CD4-positive, alpha-beta T cell (primary cell): ENCODE results near the gene OR5M10. TPM values are rescaled to one million over a fixed set of nuclear protein-coding genes. Genes with fewer than 3 reads are reported as not detected.

ENCODE experiments used
- ATAC-seq: fragments of 200-7000 bp; cut with Tn5 transposase; one replicate; pipeline ENCODE4 v1.10.0; 2022; ENCODE audit warnings: mild to moderate bottlenecking; ENCODE audit not compliant: poor library complexity
- CTCF ChIA-PET: fragments of 350-600 bp; sonication (Branson Sonifier 250); formaldehyde crosslinking; loops from one replicate; lab custom pipeline; 2021; ENCODE audit warnings: antibody characterized with exemption, inconsistent platforms; lab: Charles Lee
- POLR2A ChIA-PET: fragments of 350-600 bp; sonication (Branson Sonifier 250); formaldehyde crosslinking; loops from one replicate; lab custom pipeline; 2021; ENCODE audit warnings: antibody characterized with exemption, inconsistent platforms; lab: Charles Lee
- DNase-seq, 14 experiments: peaks; one replicate each; pipeline ENCODE4 v3.0.0-alpha.2; 2013 to 2020; ENCODE audit warnings: mixed read lengths in 2 of 14
- H3K27ac ChIP-seq, 2 donors: one replicate each; pipeline versions ENCODE4 v1.5.1 to v1.7.0; 2013; ENCODE audit warnings: low read length in 2 of 2, low read depth in 1 of 2, mild to moderate bottlenecking in 1 of 2
- H3K27me3 ChIP-seq, 2 experiments: 1 replicate in 1 of 2; 2 replicates in 1 of 2; pipeline versions ENCODE4 v1.6.1 to v1.7.0; 2013; ENCODE audit warnings: low read length in 2 of 2, control low read depth in 1 of 2, mild to moderate bottlenecking in 1 of 2, moderate library complexity in 1 of 2; ENCODE audit not compliant: insufficient read depth in 2 of 2, control insufficient read depth in 1 of 2
- H3K36me3 ChIP-seq: one replicate; pipeline ENCODE4 v1.6.1; 2013; ENCODE audit warnings: low read length, control low read depth; ENCODE audit not compliant: insufficient read depth
- H3K4me1 ChIP-seq: one replicate; pipeline ENCODE4 v1.6.1; 2013; ENCODE audit warnings: low read length, control low read depth; ENCODE audit not compliant: insufficient read depth
- H3K4me3 ChIP-seq: one replicate; pipeline ENCODE4 v1.5.1; 2013; ENCODE audit warnings: mild to moderate bottlenecking, low read length, moderate library complexity
- H3K9me3 ChIP-seq, 2 experiments: 1 replicate in 1 of 2; 2 replicates in 1 of 2; pipeline versions ENCODE4 v1.6.1 to v1.7.0; 2013; ENCODE audit warnings: low read length in 2 of 2, mild to moderate bottlenecking in 2 of 2, control low read depth in 1 of 2, moderate library complexity in 1 of 2; ENCODE audit not compliant: control insufficient read depth in 1 of 2, insufficient read depth in 1 of 2
- H3K27ac Mint-ChIP-seq: one replicate; pipeline ENCODE4 v1.8.0; 2020; ENCODE audit warnings: mixed read lengths
- H3K27me3 Mint-ChIP-seq: one replicate; pipeline ENCODE4 v1.8.0; 2021; ENCODE audit warnings: mixed read lengths
- H3K36me3 Mint-ChIP-seq: one replicate; pipeline ENCODE4 v1.8.0; 2021; ENCODE audit warnings: low read depth, mixed read lengths
- H3K4me1 Mint-ChIP-seq: one replicate; pipeline ENCODE4 v1.8.0; 2021; ENCODE audit warnings: low read depth, mixed read lengths
- H3K4me3 Mint-ChIP-seq: one replicate; pipeline ENCODE4 v1.8.0; 2020; ENCODE audit warnings: mild to moderate bottlenecking, mixed read lengths
- H3K9me3 Mint-ChIP-seq: one replicate; pipeline ENCODE4 v1.8.0; 2020; ENCODE audit warnings: mixed read lengths
- CTCF ChIP-seq: fragments of 200-600 bp; IDR thresholded peaks from one replicate; pipeline ENCODE4 v1.8.0; 2022; ENCODE audit warnings: antibody characterized with exemption, mild to moderate bottlenecking
- intact Hi-C, 2 experiments: fragments of 100-400 bp; cut with DNase I in 1 of 2; cut with micrococcal nuclease in 1 of 2; formaldehyde crosslinking; loops; one replicate each; pipeline versions ENCODE4 v1.15.1 to v1.9.0; 2023 to 2025; cut with DNase I, micrococcal nuclease
- polyA plus RNA-seq, 2 donors: library from polyadenylated mRNA; unstranded; fragments of 120-200 nt; gene quantifications; one replicate each; pipeline ENCODE4 v1.2.1, GENCODE V29; 2013
- total RNA-seq, 174 experiments: library from RNA in 2 of 174; stranded (reverse) in 2 of 174; gene quantifications; one replicate each; pipeline ENCODE4 v1.2.3 and lab custom pipeline; 2021 to 2026

OR5M10 gene
- total RNA-seq, result not detected
- polyA plus RNA-seq (2013, experiment 1 of 2), result not detected
- polyA plus RNA-seq (2013, experiment 2 of 2), result not detected
- total RNA-seq (lab: John Stamatoyannopoulos, UW), result 0 reads per million in 172 experiments

GRCh38 chr11:56577621-56578020 is at the start of gene OR5M10:
Gene OR5M10, minus strand, starts transcription at chr11:56577721. Its CDS starts 0 bp downstream, at chr11:56577721.
- H3K9me3 Mint-ChIP-seq, result peaks cover 2% of the 10 kb centered on the region
- ATAC-seq (no peak), DNase-seq (no peak)
- intact Hi-C loops, result no loop called here
- H3K4me1 Mint-ChIP-seq, result no peaks in the 10 kb centered on the region
- H3K27ac Mint-ChIP-seq, result no peak within 1 kb of the TSS
- no peaks in the 10 kb centered on the region for H3K36me3 ChIP-seq
- no peak for TF ChIP-seq CTCF
- ChIA-PET POLR2A (no interaction called here), CTCF (no interaction called here)
- H3K4me1 ChIP-seq, result no peaks in the 10 kb centered on the region
- peaks cover 0 to 8% of the 10 kb centered on the region in 2 experiments for H3K9me3 ChIP-seq
- no peak within 1 kb of the TSS for H3K4me3 Mint-ChIP-seq
- H3K4me3 ChIP-seq, result no peak within 1 kb of the TSS
- H3K36me3 Mint-ChIP-seq, result no peaks in the 10 kb centered on the region
- no peaks in the 10 kb centered on the region for H3K27me3 Mint-ChIP-seq
- H3K27ac ChIP-seq, result no peak within 1 kb of the TSS
- H3K27me3 ChIP-seq, result no peaks in the 10 kb centered on the region

DNA sequence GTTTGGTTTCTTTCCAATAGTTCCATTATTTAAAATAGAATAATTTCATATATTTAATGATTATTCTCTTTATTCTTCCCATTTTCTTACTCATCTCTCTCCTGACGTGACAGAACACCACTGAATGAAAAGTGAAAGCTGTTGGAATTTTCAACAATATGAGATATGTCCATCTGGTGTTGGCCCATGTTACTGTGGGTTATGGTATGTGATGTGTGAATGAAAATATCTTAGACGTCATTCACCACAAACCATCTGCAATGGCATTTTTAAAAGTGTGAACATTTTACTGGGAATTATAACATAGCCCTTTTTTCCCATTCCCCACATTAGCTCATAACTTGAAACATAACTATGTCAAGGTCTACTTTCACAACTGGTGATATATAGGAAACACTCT is 48.4 kb upstream of the OR5M10 start:
- Mint-ChIP-seq H3K9me3 (peaks cover 14% of the 10 kb centered on the region), H3K4me3 (no peak overlapping the region), H3K36me3 (no peaks in the 10 kb centered on the region), H3K27me3 (no peaks in the 10 kb centered on the region), H3K27ac (no peak overlapping the region), H3K4me1 (no peaks in the 10 kb centered on the region)
- Histone ChIP-seq H3K4me1 (no peaks in the 10 kb centered on the region), H3K27me3 (no peaks in the 10 kb centered on the region), H3K36me3 (no peaks in the 10 kb centered on the region), H3K9me3 (no peaks in the 10 kb centered on the region), H3K27ac (no peak overlapping the region), H3K4me3 (no peak overlapping the region)
- TF ChIP-seq CTCF, result no peak
- ChIA-PET POLR2A (no interaction called here), CTCF (no interaction called here)
- DNase-seq (no peak), ATAC-seq (no peak)
- intact Hi-C loops, result no loop called here

- H3K4me1 Mint-ChIP-seq, result no peaks in the 10 kb centered on the region
- POLR2A ChIA-PET, result no interaction called here
- CTCF ChIA-PET, result no interaction called here
- intact Hi-C loops, result no loop called here
- H3K27me3 ChIP-seq, result no peaks in the 10 kb centered on the region
- no peak overlapping the region for H3K27ac ChIP-seq
- no peaks in the 10 kb centered on the region for H3K36me3 ChIP-seq
- ATAC-seq (no peak), DNase-seq (no peak)
- no peak overlapping the region for H3K4me3 ChIP-seq
- H3K9me3 Mint-ChIP-seq, result peaks cover 14% of the 10 kb centered on the region
- no peak overlapping the region for H3K27ac Mint-ChIP-seq
- no peak for TF ChIP-seq CTCF
- H3K4me3 Mint-ChIP-seq, result no peak overlapping the region
- no peaks in the 10 kb centered on the region for H3K9me3 ChIP-seq
- no peaks in the 10 kb centered on the region for H3K27me3 Mint-ChIP-seq
- no peaks in the 10 kb centered on the region for H3K36me3 Mint-ChIP-seq
- H3K4me1 ChIP-seq, result no peaks in the 10 kb centered on the region
Measured at GRCh38 chr11:56624661-56625110, 47.2 kb upstream of the OR5M10 start.
